H9 (cell line): ENCODE measurements around the gene DNAJC11. TPM values are rescaled to one million over a fixed set of nuclear protein-coding genes. Genes with fewer than 3 reads are reported as not detected.
A peak's percentile ranks its signal among the peaks of the same experiment; 100 is the strongest.
"Not testable (repeated sequence)": the region's sequence is repeated elsewhere in the genome, so short reads cannot be mapped to it uniquely, and the experiment has no call there.

Experiments
- DNase-seq: peaks from one replicate; pipeline ENCODE4 v3.0.0-alpha.2; 2017
- H2AFZ ChIP-seq: one replicate; pipeline ENCODE4 v1.6.1; 2013; ENCODE audit warnings: mild to moderate bottlenecking, low read length, control low read depth, moderate library complexity
- H2AK5ac ChIP-seq: 2 replicates; pipeline ENCODE4 v1.6.1; 2013; ENCODE audit warnings: low read length, control low read depth, mixed read lengths; ENCODE audit not compliant: insufficient read length
- H2BK120ac ChIP-seq: one replicate; pipeline ENCODE4 v1.6.1; 2013; ENCODE audit warnings: low read depth, mild to moderate bottlenecking, low read length, control low read depth, inconsistent platforms; ENCODE audit not compliant: poor library complexity, severe bottlenecking
- H2BK12ac ChIP-seq: 2 replicates; pipeline ENCODE4 v1.6.1; 2013; ENCODE audit warnings: low read length, control low read depth, mixed read lengths, low read depth; ENCODE audit not compliant: insufficient read length
- H2BK15ac ChIP-seq: 2 replicates; pipeline ENCODE4 v1.6.1; 2013; ENCODE audit warnings: low read depth, low read length, control low read depth
- H2BK20ac ChIP-seq: one replicate; pipeline ENCODE4 v1.6.1; 2013; ENCODE audit warnings: low read depth, mild to moderate bottlenecking, low read length, control low read depth, inconsistent platforms; ENCODE audit not compliant: poor library complexity, severe bottlenecking
- H2BK5ac ChIP-seq: 2 replicates; pipeline ENCODE4 v1.6.1; 2013; ENCODE audit warnings: low read length, control low read depth, mixed read lengths; ENCODE audit not compliant: insufficient read length
- H3K14ac ChIP-seq: 2 replicates; pipeline ENCODE4 v1.6.1; 2013; ENCODE audit warnings: low read length, control low read depth; ENCODE audit not compliant: insufficient read depth
- H3K18ac ChIP-seq: 2 replicates; pipeline ENCODE4 v1.6.1; 2013; ENCODE audit warnings: low read depth, mild to moderate bottlenecking, mixed read lengths, low read length, control low read depth; ENCODE audit not compliant: insufficient read length
- H3K23ac ChIP-seq: 2 replicates; pipeline ENCODE4 v1.6.1; 2013; ENCODE audit warnings: low read length, control low read depth, mixed read lengths, low read depth; ENCODE audit not compliant: insufficient read length
- H3K23me2 ChIP-seq: 2 replicates; pipeline ENCODE4 v1.6.1; 2013; ENCODE audit warnings: low read depth, mild to moderate bottlenecking, mixed read lengths, low read length, control low read depth; ENCODE audit not compliant: insufficient read length, poor library complexity, severe bottlenecking
- H3K27ac ChIP-seq: 2 replicates; pipeline ENCODE4 v1.5.1; 2013; ENCODE audit warnings: low read length, control low read depth, mixed read lengths, low read depth; ENCODE audit not compliant: insufficient read length
- H3K27me3 ChIP-seq: 2 replicates; pipeline ENCODE4 v1.6.1; 2013; ENCODE audit warnings: low read length, control low read depth, inconsistent platforms; ENCODE audit not compliant: insufficient read depth
- H3K4ac ChIP-seq: 2 replicates; pipeline ENCODE4 v1.6.1; 2013; ENCODE audit warnings: low read depth, mild to moderate bottlenecking, control low read depth, inconsistent platforms, low read length, moderate library complexity
- H3K4me1 ChIP-seq: 2 replicates; pipeline ENCODE4 v1.6.1; 2013; ENCODE audit warnings: low read length, control low read depth, inconsistent platforms; ENCODE audit not compliant: insufficient read depth
- H3K4me2 ChIP-seq: 2 replicates; pipeline ENCODE4 v1.6.1; 2013; ENCODE audit warnings: low read length, control low read depth, mixed read lengths; ENCODE audit not compliant: insufficient read length, insufficient read depth
- H3K56ac ChIP-seq: 2 replicates; pipeline ENCODE4 v1.6.1; 2013; ENCODE audit warnings: low read depth, mild to moderate bottlenecking, mixed read lengths, low read length, control low read depth; ENCODE audit not compliant: insufficient read length
- H3K79me1 ChIP-seq: 2 replicates; pipeline ENCODE4 v1.6.1; 2013; ENCODE audit warnings: low read depth, mild to moderate bottlenecking, moderate library complexity, low read length, control low read depth, inconsistent platforms; ENCODE audit not compliant: insufficient read depth, poor library complexity, severe bottlenecking
- H3K79me2 ChIP-seq: 2 replicates; pipeline ENCODE4 v1.6.1; 2013; ENCODE audit warnings: low read length, control low read depth, inconsistent platforms; ENCODE audit not compliant: insufficient read depth
- H3K9ac ChIP-seq: 2 replicates; pipeline ENCODE4 v1.6.1; 2013; ENCODE audit warnings: low read length, control low read depth, mixed read lengths; ENCODE audit not compliant: insufficient read length; ENCODE audit errors: extremely low read depth
- H3K9me3 ChIP-seq: one replicate; pipeline ENCODE4 v1.6.1; 2013; ENCODE audit warnings: low read depth, low read length, inconsistent platforms; ENCODE audit not compliant: control insufficient read depth
- H3T11ph ChIP-seq: one replicate; pipeline ENCODE4 v1.6.1; 2013; ENCODE audit warnings: mild to moderate bottlenecking, low read length, control low read depth, inconsistent platforms
- H4K20me1 ChIP-seq: one replicate; pipeline ENCODE4 v1.6.1; 2013; ENCODE audit not compliant: control insufficient read depth, insufficient read length, insufficient read depth
- H4K5ac ChIP-seq: 2 replicates; pipeline ENCODE4 v1.6.1; 2013; ENCODE audit warnings: low read depth, mild to moderate bottlenecking, mixed read lengths, low read length, control low read depth; ENCODE audit not compliant: insufficient read length
- H4K8ac ChIP-seq: replicated peaks from 2 replicates; pipeline ENCODE4 v1.6.1; 2013; ENCODE audit warnings: low read length, control low read depth, mixed read lengths, low read depth; ENCODE audit not compliant: insufficient read length
- H4K91ac ChIP-seq: 2 replicates; pipeline ENCODE4 v1.6.1; 2013; ENCODE audit warnings: low read depth, mild to moderate bottlenecking, moderate library complexity, mixed read lengths, low read length, control low read depth; ENCODE audit not compliant: insufficient read length
- H3K27ac Mint-ChIP-seq, 3 experiments: 2 replicates in 2 of 3; 3 replicates in 1 of 3; pipeline ENCODE4 v1.8.0; 2020 to 2021; ENCODE audit warnings: mixed read lengths in 3 of 3, mild to moderate bottlenecking in 1 of 3, moderate library complexity in 1 of 3
- H3K27me3 Mint-ChIP-seq: 2 replicates; pipeline ENCODE4 v1.8.0; 2021; ENCODE audit warnings: low read depth, mild to moderate bottlenecking, moderate library complexity, mixed read lengths
- H3K36me3 Mint-ChIP-seq, 3 experiments: 2 replicates in 2 of 3; 3 replicates in 1 of 3; pipeline ENCODE4 v1.8.0; 2020 to 2021; ENCODE audit warnings: low read depth in 3 of 3, mixed read lengths in 3 of 3; ENCODE audit not compliant: insufficient read depth in 1 of 3
- H3K4me1 Mint-ChIP-seq, 2 experiments: 2 replicates each; pipeline ENCODE4 v1.8.0; 2020; ENCODE audit warnings: mixed read lengths in 2 of 2
- H3K4me3 Mint-ChIP-seq, 2 experiments: 2 replicates in 1 of 2; 3 replicates in 1 of 2; pipeline ENCODE4 v1.8.0; 2020 to 2021; ENCODE audit warnings: mild to moderate bottlenecking in 2 of 2, mixed read lengths in 2 of 2, moderate library complexity in 1 of 2
- H3K9me3 Mint-ChIP-seq, 2 experiments: 2 replicates in 1 of 2; 3 replicates in 1 of 2; pipeline ENCODE4 v1.8.0; 2020; ENCODE audit warnings: mild to moderate bottlenecking in 2 of 2, mixed read lengths in 2 of 2, moderate library complexity in 1 of 2
- CTCF ChIP-seq: fragments of 200-600 bp; sonication (generic); conservative IDR thresholded peaks from 3 replicates; pipeline ENCODE4 v1.8.0; 2021; ENCODE audit warnings: antibody characterized with exemption, mild to moderate bottlenecking
- WGBS: extraction: QIAGEN DNeasy Blood & Tissue Kit; methylation state at CpG from one replicate; pipeline ENCODE4 v1.1.7; 2013; ENCODE audit warnings: missing lambda C conversion rate, low lambda C conversion rate, mixed read lengths; ENCODE audit not compliant: insufficient read length; ENCODE audit errors: extremely low coverage; 5-methylcytosine and 5-hydroxymethylcytosine counted together
- total RNA-seq: library from RNA; stranded (reverse); gene quantifications from 2 replicates; pipeline ENCODE4 v1.2.1, GENCODE V29; 2021

The DNAJC11 gene
- total RNA-seq, 1 experiment from 2014 or later = 88.5 TPM

GRCh38 chr1:6700853-6701436, 671 bp downstream of the DNAJC11 start:
- no peak overlapping the region for H2BK15ac ChIP-seq
- H3K27ac ChIP-seq = no peak overlapping the region
- peak overlapping the region; percentile 92 for H3K9ac ChIP-seq
- no CpG with 5 or more reads among the region's 24 CpGs for WGBS
- H2BK20ac ChIP-seq = no peak overlapping the region
- H4K20me1 ChIP-seq = no peaks in the 10 kb centered on the region
- peak overlapping the region; percentile 98 for H3K4me2 ChIP-seq
- H2BK120ac ChIP-seq = no peak overlapping the region
- H3K18ac ChIP-seq = peak overlapping the region; percentile 73
- DNase-seq = no peak
- H2AK5ac ChIP-seq = no peak overlapping the region
- peaks cover 22 to 28% of the 10 kb centered on the region in 2 experiments for H3K4me1 Mint-ChIP-seq
- H3K4me1 ChIP-seq = peaks cover 3% of the 10 kb centered on the region; the same call in 1 of the 2 replicates
- peak overlapping the region; percentile 94; the same call in 1 of the 2 replicates for H3K14ac ChIP-seq
- H4K8ac ChIP-seq = no peak overlapping the region
- no peaks in the 10 kb centered on the region for H3K9me3 Mint-ChIP-seq
- no peak overlapping the region for H2BK12ac ChIP-seq
- no peak for TF ChIP-seq CTCF
- H3K56ac ChIP-seq = peak overlapping the region; percentile 16
- peaks cover 25% of the 10 kb centered on the region; the same call in 1 of the 2 replicates for H3K79me2 ChIP-seq
- no peak overlapping the region for H2BK5ac ChIP-seq
- no peak overlapping the region for H2AFZ ChIP-seq
- no peak overlapping the region; the same call in none of the 2 replicates for H3K4ac ChIP-seq
- H3K9me3 ChIP-seq = no peaks in the 10 kb centered on the region
- peaks cover 9% of the 10 kb centered on the region for H3K23me2 ChIP-seq
- H3K23ac ChIP-seq = no peak overlapping the region
- H3K4me3 Mint-ChIP-seq = peak overlapping the region; percentile 93 to 97
- H3K27ac Mint-ChIP-seq = peak overlapping the region in 2 of 3 experiments; percentile 98 to 99; a peak in 5 of 7 replicates
- peak overlapping the region; percentile 10 for H4K91ac ChIP-seq
- H3K27me3 Mint-ChIP-seq = peaks cover 7% of the 10 kb centered on the region
- peak overlapping the region; percentile 22 for H4K5ac ChIP-seq
- H3K79me1 ChIP-seq = peaks cover 14% of the 10 kb centered on the region
- no peaks in the 10 kb centered on the region for H3K27me3 ChIP-seq
- H3K36me3 Mint-ChIP-seq = peaks cover 0 to 9% (median 7%) of the 10 kb centered on the region in 3 experiments; a peak in 4 of 7 replicates
- no peak overlapping the region for H3T11ph ChIP-seq

GRCh38 chr1:6699915-6700314, 1.7 kb downstream of the DNAJC11 start:
- not testable (repeated sequence) for H3K9me3 ChIP-seq, H4K8ac ChIP-seq, H2BK12ac ChIP-seq, H3K36me3 Mint-ChIP-seq, H3K4me1 ChIP-seq, H3K18ac ChIP-seq, H3K27me3 ChIP-seq, H2AFZ ChIP-seq, H3K9me3 Mint-ChIP-seq, H3K56ac ChIP-seq, H2BK15ac ChIP-seq, H4K20me1 ChIP-seq, H3K23ac ChIP-seq, H3K27me3 Mint-ChIP-seq, H3T11ph ChIP-seq, H3K9ac ChIP-seq, H3K4ac ChIP-seq, H4K5ac ChIP-seq, DNase-seq, H3K23me2 ChIP-seq, H2BK5ac ChIP-seq, H3K14ac ChIP-seq, H2BK20ac ChIP-seq, H4K91ac ChIP-seq, H3K27ac ChIP-seq, H2BK120ac ChIP-seq, H2AK5ac ChIP-seq
- Histone ChIP-seq H3K79me2 (peaks cover 25% of the 10 kb centered on the region; the same call in 1 of the 2 replicates), H3K79me1 (peaks cover 14% of the 10 kb centered on the region), H3K4me2 (peak overlapping the region; percentile 98)
- peak overlapping the region; percentile 93 to 97 for H3K4me3 Mint-ChIP-seq
- no CpG with 5 or more reads among the region's 4 CpGs for WGBS
- H3K4me1 Mint-ChIP-seq = peaks cover 22 to 29% of the 10 kb centered on the region in 2 experiments
- peak overlapping the region in 2 of 3 experiments; percentile 2 to 98; a peak in 1 of 7 replicates for H3K27ac Mint-ChIP-seq
